NCI-H1105 treated with DMSO at 0.1 percent for 48 hours (cell line): ENCODE data around the gene MEIKIN.

Source experiments
- DNase-seq: peaks from one replicate; lab custom pipeline; 2025; lab: John Stamatoyannopoulos, UW

Gene MEIKIN

DNA sequence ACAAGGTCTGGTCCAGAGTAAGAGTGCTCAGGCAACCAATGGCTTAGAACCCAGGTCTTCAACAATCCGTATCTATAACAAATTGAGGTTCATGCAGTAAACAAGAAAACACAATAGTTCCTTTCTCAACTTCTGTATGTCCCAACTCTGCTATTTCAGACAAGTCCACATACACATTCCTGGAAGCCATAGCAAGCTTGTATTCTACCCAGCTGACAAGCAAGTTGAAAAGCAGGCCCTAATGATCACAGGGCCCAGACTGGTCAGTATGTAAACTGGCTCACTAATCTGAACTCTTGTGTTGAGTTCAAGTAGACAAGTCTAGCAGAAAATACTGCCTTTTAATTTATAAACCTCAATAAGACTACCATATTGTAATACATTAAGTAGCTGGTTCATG is 175.5 kb downstream of the MEIKIN start:
- DNase-seq: no peak

DNA sequence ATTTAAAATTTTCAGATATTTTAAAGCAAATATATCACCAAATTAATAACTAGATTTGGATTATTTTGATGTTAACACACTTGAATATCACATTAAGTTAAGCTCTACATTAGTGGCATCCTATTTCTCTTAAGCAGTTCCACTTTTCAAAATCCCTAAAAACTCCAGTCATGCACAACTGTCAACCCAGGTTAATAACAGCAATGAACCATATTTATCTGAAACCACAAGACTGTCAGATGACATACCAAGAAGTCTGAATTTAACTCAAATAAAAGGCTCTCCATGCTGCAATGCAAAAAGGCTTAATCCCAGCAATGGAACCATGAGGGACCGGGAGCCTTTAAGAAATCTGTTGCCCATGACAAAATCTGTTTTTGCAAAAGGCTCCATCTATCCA is 176.1 kb downstream of the MEIKIN start:
- no peak for DNase-seq

DNA sequence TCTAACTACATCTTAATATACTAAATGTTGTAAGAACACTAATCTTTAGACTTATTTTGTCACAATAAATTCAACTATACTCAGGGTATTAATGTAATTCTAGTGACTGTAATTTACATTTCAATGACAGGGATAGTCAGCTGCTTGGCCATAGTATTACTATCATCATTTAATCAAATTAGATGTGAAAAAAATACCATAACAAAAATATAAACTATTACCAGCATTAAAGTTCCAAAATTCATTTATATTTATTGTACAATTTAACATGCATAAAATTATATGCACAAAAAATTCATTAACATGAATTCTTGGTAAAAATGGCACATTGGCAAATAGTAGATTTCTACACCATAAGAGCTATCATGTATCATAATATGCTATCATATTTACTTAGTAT is 177.6 kb downstream of the MEIKIN start:
- no peak for DNase-seq

DNA sequence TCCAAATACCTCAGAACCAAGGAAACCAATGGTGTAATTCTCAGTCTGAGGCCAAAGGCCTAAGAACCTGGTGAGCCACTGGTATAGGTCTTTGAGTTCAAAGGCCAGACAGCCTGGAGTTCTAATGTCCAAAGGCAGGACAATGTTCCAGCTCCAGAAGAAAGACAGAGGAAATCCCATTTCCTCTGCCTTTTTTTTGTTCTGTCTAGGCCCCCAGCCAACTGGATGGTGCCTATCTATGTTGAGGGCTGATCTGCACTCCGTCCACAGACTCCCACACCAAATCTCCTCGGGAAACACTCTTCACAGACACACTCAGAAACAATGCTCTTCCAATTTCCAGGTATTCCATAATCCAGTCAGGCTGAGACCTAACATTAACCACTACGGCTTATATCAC is 178.8 kb downstream of the MEIKIN start:
- DNase-seq: no peak

DNA sequence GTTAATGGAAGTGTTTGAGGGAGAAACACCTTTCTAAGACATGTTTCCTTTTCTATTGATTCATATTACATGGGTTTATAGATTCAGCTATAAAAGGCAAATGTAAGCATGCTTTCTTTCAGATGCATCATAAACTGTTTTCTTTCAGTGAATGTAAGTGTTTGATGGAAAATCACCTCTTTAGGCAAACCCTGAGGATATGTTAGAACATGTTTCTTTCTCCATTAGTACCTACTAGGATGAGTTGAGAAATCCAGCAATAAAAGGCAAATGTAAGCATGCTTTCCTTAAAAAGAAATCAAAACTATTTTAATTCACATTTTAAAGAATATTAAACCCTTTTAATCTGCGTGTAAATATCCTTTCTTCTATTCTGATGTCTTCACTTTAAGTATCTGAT is 180.2 kb downstream of the MEIKIN start:
- DNase-seq: no peak

DNA sequence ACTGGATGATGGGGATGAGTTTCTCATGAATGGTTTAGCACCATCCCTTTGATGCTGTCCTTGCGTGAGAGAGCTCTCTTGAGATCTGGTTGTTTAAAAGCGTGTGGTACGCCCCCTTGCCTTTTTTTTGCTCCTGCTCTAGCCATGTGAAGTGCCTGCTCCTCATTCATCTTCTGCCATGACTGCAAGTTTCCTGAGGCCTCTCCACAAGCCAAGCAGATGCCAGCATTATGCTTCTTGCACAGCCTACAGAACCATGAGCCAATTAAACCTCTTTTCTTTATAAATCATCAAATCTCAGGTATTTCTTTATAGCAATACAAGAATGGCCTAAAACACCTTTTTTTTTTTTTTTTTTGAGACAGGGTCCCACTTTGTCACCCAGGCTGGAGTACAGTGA is 181.5 kb downstream of the MEIKIN start:
- DNase-seq: no peak

DNA sequence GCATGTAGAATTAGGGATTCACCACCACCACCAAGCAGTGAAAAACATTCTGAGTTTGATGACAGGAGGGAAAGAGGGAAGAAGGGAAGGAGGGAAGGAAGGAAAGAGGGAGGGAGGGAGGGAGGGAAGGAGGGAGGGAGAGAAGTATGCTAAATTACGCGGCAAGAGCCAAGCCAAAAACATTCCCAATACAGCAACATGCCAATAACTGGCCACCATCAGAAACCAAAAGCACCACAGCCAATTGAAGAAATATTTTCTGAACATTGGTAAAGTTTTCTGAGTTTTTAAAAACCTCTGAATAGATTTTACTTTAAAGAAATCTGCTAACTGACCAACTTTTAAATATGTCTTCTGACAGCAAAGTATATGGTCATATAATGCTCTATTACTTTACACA is 184.7 kb downstream of the MEIKIN start:
- no peak for DNase-seq

DNA sequence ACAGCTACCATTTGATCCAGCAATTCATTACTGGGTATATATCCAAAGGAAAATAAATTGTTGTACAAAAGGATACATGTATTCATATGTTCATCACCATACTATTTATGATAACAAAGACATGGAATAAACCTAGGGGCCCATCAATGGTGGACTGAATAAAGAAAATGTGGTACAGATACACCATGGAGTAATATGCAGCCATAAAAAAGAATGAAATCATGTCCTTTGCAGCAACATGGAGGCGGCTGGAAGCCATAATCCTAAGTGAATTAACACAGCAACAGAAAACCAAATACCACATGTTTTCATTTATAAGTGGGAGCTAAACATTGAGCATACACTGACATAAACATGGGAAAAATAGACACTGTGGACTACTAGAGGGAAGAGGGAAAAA is 185.8 kb downstream of the MEIKIN start:
- DNase-seq: no peak

DNA sequence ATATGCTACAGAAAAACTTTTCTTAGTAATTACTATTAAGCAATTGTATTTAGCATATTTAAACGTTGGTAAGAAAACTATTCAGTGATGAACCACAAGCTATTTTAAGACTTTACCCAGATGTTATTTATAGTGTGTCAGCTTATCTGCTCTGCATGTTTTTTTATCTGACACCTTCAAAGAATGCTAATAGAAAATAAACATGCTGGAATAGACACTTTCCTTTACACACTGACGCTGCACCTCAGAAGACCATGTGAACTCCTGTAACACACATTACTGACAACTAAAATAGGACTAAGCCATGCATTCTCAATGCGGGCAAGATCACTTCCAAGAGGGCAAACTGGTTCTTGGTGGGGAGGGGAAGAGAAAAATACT is 187.0 kb downstream of the MEIKIN start:
- DNase-seq: no peak

DNA sequence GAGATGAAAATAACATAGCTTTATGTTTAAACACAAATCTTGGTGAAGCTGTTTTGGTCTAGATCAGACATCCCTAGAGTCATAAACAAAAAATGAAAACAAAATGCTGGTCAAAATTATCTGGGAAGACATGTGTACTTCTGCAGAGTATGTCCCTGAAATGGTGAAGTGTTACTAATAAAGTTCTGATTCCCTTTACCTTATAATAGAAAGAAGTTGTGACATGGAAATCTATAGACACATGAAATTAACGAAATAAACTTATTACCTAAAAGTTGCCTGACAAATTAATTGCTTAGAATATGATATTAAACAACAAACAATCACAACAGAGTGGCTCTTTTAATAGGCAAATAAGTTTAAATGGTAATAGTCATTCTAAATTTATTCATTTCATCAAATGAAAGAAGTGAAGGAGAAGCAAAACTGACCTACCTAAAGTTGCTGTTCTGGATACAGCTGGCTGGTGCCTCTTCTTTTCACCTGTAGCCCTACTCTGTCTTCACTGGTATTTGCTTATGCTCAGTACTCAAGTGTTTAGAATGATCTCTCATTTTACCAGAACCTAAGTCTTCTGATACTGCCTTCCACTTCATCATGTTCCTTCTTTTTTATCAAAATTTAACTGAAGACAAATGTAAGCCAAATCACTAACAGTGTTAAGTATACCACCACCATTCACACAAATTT is 187.5 kb downstream of the MEIKIN start:
- DNase-seq: no peak
